GM12878 (cell line): Measurements from ENCODE around the gene KLHL24. TPM values are rescaled to one million over a fixed set of nuclear protein-coding genes. Genes with fewer than 3 reads are reported as not detected.
A peak's percentile ranks its signal among the peaks of the same experiment; 100 is the strongest.

ENCODE experiments used
- BCL11A ChIP-seq: IDR thresholded peaks from 2 replicates; pipeline ENCODE4 v1.6.1; 2011; ENCODE audit warnings: low read depth, low read length
- BMI1 ChIP-seq: fragments of 450-650 bp; IDR thresholded peaks from 2 replicates; pipeline ENCODE4 v1.6.1; 2016; ENCODE audit warnings: mild to moderate bottlenecking, moderate library complexity, borderline replicate concordance
- DPF2 ChIP-seq: fragments of 450-650 bp; IDR thresholded peaks from 2 replicates; pipeline ENCODE4 v1.6.1; 2017; ENCODE audit warnings: mild to moderate bottlenecking
- FOS ChIP-seq: IDR thresholded peaks from 3 replicates; pipeline ENCODE4 v1.6.1; 2011; ENCODE audit warnings: borderline replicate concordance; ENCODE audit not compliant: insufficient read length; ENCODE audit errors: extremely low read depth
- IKZF1 ChIP-seq: fragments of 450-650 bp; conservative IDR thresholded peaks from 2 replicates; pipeline ENCODE4 v1.6.1; 2017; ENCODE audit warnings: antibody characterized with exemption, mild to moderate bottlenecking
- IRF4 ChIP-seq: IDR thresholded peaks from 2 replicates; pipeline ENCODE4 v1.6.1; 2011; ENCODE audit warnings: low read depth, low read length
- MEF2A ChIP-seq: IDR thresholded peaks from 2 replicates; pipeline ENCODE4 v1.6.1; 2011; ENCODE audit warnings: low read depth, mild to moderate bottlenecking, low read length, moderate library complexity; ENCODE audit not compliant: insufficient read depth
- MYB ChIP-seq: fragments of 150-350 bp; IDR thresholded peaks from 2 replicates; pipeline ENCODE4 v1.6.1; 2014; ENCODE audit warnings: mild to moderate bottlenecking, low read depth, low read length, borderline replicate concordance
- NBN ChIP-seq: fragments of 450-650 bp; IDR thresholded peaks from 2 replicates; pipeline ENCODE4 v1.6.1; 2016
- POLR2AphosphoS5 ChIP-seq: IDR thresholded peaks from 2 replicates; pipeline ENCODE4 v1.6.1; 2011; ENCODE audit warnings: mild to moderate bottlenecking, low read length, inconsistent platforms
- POU2F2 ChIP-seq: IDR thresholded peaks from 3 replicates; pipeline ENCODE4 v1.6.1; 2011; ENCODE audit warnings: low read depth, mild to moderate bottlenecking, low read length, borderline replicate concordance
- RAD51 ChIP-seq: fragments of 450-650 bp; IDR thresholded peaks from 2 replicates; pipeline ENCODE4 v1.6.1; 2016; ENCODE audit warnings: moderate library complexity, mild to moderate bottlenecking, inconsistent platforms
- RUNX3 ChIP-seq: IDR thresholded peaks from 2 replicates; pipeline ENCODE4 v1.6.1; 2012; ENCODE audit warnings: low read length, inconsistent platforms
- TBL1XR1 ChIP-seq: IDR thresholded peaks from 2 replicates; pipeline ENCODE4 v1.6.1; 2012; ENCODE audit warnings: low read depth, low read length, improper control_type of control experiment
- WRNIP1 ChIP-seq: IDR thresholded peaks from 2 replicates; pipeline ENCODE4 v1.6.1; 2011; ENCODE audit warnings: low read depth, low read length, improper control_type of control experiment, borderline replicate concordance
- ZNF207 ChIP-seq: fragments of 450-650 bp; IDR thresholded peaks from 2 replicates; pipeline ENCODE4 v1.6.1; 2014; ENCODE audit warnings: antibody characterized with exemption, mild to moderate bottlenecking, borderline replicate concordance
- polyA plus RNA-seq, 11 experiments: library from polyadenylated mRNA; depleted of rRNA in 4 of 11; unstranded in 6 of 11; stranded (reverse) in 5 of 11; fragments of >200 nt; fragmentation: Nextera tagmentation in 4 of 11; fragmentation: Illumina TruSeq in 1 of 11; extraction: Ambion mirVana in 4 of 11; extraction: Trizol in 1 of 11; gene quantifications; 1 replicate in 1 of 11; 2 replicates in 10 of 11; pipeline versions ENCODE4 v1.2.1 to v1.2.3, GENCODE V29; 2011 to 2016; ENCODE audit warnings: inconsistent platforms in 2 of 11, missing spikeins in 2 of 11, low read depth in 1 of 11
- total RNA-seq, 4 experiments: library from RNA; depleted of rRNA in 3 of 4; stranded (reverse); fragments of >200 nt in 3 of 4; fragmentation: Illumina TruSeq in 1 of 4; extraction: Trizol in 1 of 4; gene quantifications; 2 replicates each; pipeline versions ENCODE4 v1.2.1 to v1.2.3, GENCODE V29; 2013 to 2021
- TF ChIP-seq, protein P1 (sequence below): fragments of 450-650 bp; IDR thresholded peaks from 2 replicates; pipeline ENCODE4 v1.6.1; 2016; ENCODE audit warnings: mild to moderate bottlenecking, moderate library complexity, borderline replicate concordance
- TF ChIP-seq, protein P2 (sequence below): IDR thresholded peaks from 2 replicates; pipeline ENCODE4 v1.6.1; 2012; ENCODE audit warnings: improper control_type of control experiment, low read depth, low read length; ENCODE audit not compliant: insufficient replicate concordance
- TF ChIP-seq, protein P3 (sequence below): fragments of 450-650 bp; IDR thresholded peaks from 2 replicates; pipeline ENCODE4 v1.6.1; 2018; ENCODE audit warnings: mild to moderate bottlenecking, low read depth, moderate library complexity; ENCODE audit not compliant: partially characterized antibody

Gene KLHL24
- total and polyA plus RNA-seq, 10 of the 15 experiments (the other 5 are each of a cell fraction or from before 2014, with no cell fraction given): 0.91 to 24.3 (median 5.3) TPM

DNA sequence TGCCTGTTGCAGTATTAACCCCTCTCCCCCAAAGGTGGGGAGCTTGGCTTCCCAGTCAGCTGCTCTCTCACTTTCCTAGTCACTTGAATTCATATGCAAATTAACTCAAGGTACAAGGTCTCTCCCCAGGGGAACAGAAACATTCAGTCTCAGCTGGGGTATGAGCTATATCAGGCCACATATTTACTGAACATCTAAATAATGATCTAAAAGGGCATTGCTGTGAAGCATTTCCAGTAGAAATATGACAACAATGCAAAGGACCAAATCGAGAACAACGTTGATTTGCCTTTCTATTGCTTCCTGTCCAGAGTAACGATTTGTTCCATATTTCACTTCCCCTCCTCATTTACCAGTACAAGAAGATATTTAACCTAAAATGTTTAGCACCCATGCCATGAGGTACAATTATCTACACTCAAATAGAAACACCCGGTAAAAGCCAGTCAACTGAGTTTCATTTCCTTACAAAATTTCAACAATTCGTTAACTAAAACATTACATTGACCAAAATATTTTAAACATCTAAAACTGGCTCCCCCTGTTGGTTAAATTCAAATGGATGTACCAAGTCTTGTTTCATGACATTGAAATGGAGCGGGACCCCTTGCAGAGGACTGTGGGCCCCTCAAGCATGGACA lies 43.4 kb upstream of the KLHL24 start (continued):
- TF ChIP-seq, protein P1, sequence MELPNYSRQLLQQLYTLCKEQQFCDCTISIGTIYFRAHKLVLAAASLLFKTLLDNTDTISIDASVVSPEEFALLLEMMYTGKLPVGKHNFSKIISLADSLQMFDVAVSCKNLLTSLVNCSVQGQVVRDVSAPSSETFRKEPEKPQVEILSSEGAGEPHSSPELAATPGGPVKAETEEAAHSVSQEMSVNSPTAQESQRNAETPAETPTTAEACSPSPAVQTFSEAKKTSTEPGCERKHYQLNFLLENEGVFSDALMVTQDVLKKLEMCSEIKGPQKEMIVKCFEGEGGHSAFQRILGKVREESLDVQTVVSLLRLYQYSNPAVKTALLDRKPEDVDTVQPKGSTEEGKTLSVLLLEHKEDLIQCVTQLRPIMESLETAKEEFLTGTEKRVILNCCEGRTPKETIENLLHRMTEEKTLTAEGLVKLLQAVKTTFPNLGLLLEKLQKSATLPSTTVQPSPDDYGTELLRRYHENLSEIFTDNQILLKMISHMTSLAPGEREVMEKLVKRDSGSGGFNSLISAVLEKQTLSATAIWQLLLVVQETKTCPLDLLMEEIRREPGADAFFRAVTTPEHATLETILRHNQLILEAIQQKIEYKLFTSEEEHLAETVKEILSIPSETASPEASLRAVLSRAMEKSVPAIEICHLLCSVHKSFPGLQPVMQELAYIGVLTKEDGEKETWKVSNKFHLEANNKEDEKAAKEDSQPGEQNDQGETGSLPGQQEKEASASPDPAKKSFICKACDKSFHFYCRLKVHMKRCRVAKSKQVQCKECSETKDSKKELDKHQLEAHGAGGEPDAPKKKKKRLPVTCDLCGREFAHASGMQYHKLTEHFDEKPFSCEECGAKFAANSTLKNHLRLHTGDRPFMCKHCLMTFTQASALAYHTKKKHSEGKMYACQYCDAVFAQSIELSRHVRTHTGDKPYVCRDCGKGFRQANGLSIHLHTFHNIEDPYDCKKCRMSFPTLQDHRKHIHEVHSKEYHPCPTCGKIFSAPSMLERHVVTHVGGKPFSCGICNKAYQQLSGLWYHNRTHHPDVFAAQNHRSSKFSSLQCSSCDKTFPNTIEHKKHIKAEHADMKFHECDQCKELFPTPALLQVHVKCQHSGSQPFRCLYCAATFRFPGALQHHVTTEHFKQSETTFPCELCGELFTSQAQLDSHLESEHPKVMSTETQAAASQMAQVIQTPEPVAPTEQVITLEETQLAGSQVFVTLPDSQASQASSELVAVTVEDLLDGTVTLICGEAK: no peak; the same call in 1 of the 2 replicates
- TF ChIP-seq BCL11A (peak; percentile 57; the same call in 1 of the 2 replicates), BMI1 (peak; percentile 55; the same call in 1 of the 2 replicates), MYB (no peak; the same call in 1 of the 2 replicates), FOS (no peak), IRF4 (peak; percentile 69), WRNIP1 (no peak), POLR2AphosphoS5 (no peak), IKZF1 (peak; percentile 85), RUNX3 (peak; percentile 73), MEF2A (peak; percentile 77), ZNF207 (no peak), NBN (peak; percentile 87), POU2F2 (peak; percentile 95), RAD51 (peak; percentile 56; the same call in 1 of the 2 replicates), TBL1XR1 (peak; percentile 89; the same call in 1 of the 2 replicates), DPF2 (peak; percentile 80; the same call in 1 of the 2 replicates)
- TF ChIP-seq, protein P2, sequence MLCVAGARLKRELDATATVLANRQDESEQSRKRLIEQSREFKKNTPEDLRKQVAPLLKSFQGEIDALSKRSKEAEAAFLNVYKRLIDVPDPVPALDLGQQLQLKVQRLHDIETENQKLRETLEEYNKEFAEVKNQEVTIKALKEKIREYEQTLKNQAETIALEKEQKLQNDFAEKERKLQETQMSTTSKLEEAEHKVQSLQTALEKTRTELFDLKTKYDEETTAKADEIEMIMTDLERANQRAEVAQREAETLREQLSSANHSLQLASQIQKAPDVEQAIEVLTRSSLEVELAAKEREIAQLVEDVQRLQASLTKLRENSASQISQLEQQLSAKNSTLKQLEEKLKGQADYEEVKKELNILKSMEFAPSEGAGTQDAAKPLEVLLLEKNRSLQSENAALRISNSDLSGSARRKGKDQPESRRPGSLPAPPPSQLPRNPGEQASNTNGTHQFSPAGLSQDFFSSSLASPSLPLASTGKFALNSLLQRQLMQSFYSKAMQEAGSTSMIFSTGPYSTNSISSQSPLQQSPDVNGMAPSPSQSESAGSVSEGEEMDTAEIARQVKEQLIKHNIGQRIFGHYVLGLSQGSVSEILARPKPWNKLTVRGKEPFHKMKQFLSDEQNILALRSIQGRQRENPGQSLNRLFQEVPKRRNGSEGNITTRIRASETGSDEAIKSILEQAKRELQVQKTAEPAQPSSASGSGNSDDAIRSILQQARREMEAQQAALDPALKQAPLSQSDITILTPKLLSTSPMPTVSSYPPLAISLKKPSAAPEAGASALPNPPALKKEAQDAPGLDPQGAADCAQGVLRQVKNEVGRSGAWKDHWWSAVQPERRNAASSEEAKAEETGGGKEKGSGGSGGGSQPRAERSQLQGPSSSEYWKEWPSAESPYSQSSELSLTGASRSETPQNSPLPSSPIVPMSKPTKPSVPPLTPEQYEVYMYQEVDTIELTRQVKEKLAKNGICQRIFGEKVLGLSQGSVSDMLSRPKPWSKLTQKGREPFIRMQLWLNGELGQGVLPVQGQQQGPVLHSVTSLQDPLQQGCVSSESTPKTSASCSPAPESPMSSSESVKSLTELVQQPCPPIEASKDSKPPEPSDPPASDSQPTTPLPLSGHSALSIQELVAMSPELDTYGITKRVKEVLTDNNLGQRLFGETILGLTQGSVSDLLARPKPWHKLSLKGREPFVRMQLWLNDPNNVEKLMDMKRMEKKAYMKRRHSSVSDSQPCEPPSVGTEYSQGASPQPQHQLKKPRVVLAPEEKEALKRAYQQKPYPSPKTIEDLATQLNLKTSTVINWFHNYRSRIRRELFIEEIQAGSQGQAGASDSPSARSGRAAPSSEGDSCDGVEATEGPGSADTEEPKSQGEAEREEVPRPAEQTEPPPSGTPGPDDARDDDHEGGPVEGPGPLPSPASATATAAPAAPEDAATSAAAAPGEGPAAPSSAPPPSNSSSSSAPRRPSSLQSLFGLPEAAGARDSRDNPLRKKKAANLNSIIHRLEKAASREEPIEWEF: peak; percentile 75
- TF ChIP-seq, protein P3, sequence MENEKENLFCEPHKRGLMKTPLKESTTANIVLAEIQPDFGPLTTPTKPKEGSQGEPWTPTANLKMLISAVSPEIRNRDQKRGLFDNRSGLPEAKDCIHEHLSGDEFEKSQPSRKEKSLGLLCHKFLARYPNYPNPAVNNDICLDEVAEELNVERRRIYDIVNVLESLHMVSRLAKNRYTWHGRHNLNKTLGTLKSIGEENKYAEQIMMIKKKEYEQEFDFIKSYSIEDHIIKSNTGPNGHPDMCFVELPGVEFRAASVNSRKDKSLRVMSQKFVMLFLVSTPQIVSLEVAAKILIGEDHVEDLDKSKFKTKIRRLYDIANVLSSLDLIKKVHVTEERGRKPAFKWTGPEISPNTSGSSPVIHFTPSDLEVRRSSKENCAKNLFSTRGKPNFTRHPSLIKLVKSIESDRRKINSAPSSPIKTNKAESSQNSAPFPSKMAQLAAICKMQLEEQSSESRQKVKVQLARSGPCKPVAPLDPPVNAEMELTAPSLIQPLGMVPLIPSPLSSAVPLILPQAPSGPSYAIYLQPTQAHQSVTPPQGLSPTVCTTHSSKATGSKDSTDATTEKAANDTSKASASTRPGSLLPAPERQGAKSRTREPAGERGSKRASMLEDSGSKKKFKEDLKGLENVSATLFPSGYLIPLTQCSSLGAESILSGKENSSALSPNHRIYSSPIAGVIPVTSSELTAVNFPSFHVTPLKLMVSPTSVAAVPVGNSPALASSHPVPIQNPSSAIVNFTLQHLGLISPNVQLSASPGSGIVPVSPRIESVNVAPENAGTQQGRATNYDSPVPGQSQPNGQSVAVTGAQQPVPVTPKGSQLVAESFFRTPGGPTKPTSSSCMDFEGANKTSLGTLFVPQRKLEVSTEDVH: peak; percentile 42
